SHP77 (cell line): ENCODE data around the gene HSD11B1L.
"Not testable (repeated sequence)": the region's sequence is repeated elsewhere in the genome, so short reads cannot be mapped to it uniquely, and the experiment has no call there.

Experiments
- DNase-seq, 2 experiments: peaks; one replicate each; lab custom pipeline; 2025; lab: John Stamatoyannopoulos, UW

Gene HSD11B1L

DNA sequence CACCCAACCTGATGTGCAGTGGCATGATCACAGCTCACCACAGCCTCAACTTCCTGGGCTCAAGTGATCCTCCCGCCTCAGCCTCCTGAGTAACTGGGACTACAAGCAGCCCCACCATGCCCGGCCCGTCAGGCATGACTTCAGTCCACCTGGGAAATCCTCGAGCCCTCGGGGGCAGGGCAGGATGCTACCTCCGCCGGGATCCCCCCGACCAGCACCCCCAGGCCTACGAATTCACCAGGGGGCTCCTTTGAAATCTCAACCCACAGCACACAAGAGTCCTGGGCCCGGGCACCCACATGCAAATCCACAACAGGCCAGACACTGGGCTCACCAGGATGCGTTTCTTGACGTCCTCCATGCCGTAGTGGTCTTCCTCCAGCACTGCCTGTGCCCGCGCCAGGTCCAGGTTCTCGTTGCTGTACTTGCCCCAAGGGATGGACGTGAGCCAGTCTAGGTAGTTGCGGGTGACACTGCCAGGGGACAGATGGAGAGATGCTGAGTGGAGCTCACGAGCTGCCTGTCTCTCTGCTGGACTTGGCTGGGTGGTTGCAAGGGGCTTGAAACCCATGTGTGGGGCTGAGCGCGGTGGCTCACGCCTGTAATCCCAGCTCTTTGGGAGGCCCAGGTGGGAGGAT is 19.7 kb downstream of the HSD11B1L start:
- no peak for DNase-seq

GRCh38 chr19:5702053-5702410 is 21.2 kb downstream of the HSD11B1L start:
- not testable (repeated sequence) for DNase-seq

GRCh38 chr19:5703819-5704818 is 23.3 kb downstream of the HSD11B1L start:
- no peak for DNase-seq

GRCh38 chr19:5705552-5705951 is 24.7 kb downstream of the HSD11B1L start:
- no peak for DNase-seq

- DNase-seq, result no peak
These were observed 26.2 kb downstream of the HSD11B1L start for GRCh38 chr19:5706876-5707573.

DNA sequence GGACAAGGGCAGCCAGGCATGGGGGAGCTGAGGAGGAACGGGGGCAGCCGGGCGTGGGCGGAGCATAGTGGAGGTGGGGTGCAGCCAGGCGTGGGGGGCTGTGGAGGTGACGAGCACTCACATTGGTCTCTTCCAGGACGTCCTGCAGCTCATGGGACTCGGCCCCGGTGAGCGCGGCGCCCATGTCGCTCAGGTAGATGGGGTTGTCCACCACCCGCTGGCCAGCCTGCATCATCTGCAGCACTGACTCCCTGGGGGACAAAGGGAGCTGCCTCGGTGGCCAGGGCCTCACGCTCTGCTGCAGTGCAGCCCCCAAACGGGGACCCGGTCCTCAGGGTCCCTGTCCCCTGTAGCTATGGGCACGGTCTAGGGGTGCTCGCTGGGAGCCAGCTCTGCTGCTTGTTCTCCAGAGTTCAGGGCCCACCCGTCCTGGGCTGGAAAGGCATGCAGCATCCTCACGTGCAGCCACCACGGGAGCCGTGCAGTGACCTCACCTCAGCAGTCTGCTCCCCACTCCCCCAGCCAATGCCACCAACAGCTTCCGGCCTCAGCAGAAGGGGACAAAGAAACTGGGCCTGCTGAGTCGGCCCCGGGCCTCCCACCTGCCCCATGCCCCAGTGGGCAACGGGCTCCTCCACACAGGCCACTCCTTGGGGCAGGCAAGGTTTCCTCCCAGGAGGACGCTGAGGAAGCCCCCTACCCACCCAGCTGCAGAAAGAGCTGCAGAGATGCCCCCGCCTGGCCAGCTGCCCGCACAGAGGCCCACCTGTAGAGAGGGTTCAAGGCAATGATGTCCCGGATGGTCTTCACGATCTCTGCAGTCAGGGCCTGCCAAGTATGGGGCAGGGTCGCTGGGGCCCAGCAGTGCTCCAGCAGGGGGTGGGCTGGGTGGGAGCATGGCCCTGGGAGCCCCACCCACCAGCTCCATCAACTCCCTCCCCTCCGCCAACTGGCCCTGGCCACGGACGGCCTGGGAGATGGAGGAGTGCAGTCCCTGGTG is 27.0 kb downstream of the HSD11B1L start:
- DNase-seq, result no peak

DNA sequence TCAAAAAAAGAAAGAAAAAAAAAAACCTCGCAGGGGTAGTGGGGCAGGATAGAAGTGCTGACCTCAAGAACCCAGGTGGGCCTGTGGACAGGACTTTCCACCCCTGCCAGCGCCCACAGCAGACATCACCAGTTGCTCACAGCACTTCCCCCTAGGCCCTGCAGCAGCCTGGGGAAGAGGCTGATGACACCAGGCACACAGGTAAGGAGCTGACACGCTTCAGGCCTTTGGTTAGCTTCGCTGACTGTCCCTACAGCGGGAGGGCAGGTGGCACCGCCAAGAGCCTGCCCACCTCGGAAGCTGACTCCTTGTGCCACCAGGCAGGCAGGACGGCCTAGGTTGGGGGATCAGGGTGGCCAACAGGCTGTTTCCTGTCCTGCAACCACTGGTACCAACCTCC is 30.2 kb downstream of the HSD11B1L start:
- DNase-seq, result no peak

- no peak for DNase-seq
These were observed 30.9 kb downstream of the HSD11B1L start for GRCh38 chr19:5711713-5712161.

DNA sequence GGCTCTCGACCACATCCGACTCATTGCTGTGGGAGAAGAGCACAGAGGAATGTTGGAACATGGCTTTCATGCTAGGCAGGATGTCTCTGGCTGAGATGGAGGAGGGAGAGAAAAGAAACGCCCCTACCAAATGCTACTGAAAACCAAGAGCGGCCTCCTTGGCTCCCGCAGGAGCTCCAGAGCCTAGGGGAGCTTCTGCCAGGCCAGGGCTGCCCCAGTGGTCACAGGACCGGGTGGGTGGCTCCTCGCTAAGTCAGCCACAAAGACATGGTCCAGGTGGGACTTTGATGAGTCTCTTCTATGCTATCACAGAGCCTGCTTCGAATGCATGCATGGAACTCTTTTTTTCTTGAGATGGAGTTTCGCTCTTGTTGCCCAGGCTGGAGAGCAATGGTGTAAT is 32.4 kb downstream of the HSD11B1L start:
- no peak for DNase-seq

DNA sequence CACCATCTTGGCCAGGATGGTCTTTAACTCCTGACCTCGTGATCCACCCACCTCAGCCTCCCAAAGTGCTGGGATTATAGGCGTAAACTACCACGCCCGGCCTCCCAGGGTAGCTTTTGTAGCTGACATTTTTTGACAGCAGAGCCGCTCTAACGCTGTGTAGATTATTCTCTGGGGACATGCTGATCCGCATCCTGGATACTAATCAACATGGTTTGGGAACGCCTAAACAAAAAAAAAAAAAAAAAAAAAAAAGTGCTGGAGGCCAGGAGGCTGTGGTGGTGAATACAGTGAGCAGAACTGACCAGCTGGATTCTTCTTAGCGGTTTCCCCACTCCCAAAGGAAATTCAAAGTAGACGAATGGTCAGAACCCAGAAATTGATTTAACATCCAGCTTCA is 34.0 kb downstream of the HSD11B1L start:
- DNase-seq, result no peak

DNA sequence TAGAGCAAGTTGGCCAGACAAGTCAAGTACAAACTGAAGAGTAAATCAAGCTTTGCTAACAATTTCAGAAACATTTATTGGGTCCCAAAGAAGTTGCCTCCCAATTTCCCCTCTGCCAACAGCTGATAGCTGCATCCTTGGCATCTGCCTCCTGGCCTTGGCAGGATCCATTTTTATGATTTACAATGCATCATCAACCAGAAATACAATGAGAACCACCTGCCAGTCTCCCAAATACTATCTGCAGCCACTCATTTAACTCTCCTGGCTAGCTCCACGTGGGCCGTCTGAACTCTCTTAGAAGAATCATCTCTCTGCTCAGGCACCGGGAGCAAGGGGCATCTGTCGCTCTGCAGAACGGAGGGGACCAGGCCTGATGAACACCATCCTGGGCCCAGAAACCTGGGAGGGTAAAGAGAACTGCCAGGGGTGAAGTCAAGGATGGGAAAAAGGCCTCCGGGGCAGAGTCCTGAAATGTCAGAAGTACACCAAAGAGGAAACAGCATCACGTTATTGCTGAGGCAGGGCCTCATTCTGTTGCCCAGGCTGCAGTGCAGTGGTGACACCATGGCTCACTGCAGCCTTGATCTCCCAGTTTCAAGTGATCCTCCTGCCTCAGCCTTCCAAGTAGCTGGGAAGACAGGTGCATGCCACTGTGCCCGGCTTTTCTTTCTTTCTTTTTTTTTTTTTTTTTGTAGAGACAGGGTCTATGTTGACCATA is 36.5 kb downstream of the HSD11B1L start:
- DNase-seq, result no peak

DNA sequence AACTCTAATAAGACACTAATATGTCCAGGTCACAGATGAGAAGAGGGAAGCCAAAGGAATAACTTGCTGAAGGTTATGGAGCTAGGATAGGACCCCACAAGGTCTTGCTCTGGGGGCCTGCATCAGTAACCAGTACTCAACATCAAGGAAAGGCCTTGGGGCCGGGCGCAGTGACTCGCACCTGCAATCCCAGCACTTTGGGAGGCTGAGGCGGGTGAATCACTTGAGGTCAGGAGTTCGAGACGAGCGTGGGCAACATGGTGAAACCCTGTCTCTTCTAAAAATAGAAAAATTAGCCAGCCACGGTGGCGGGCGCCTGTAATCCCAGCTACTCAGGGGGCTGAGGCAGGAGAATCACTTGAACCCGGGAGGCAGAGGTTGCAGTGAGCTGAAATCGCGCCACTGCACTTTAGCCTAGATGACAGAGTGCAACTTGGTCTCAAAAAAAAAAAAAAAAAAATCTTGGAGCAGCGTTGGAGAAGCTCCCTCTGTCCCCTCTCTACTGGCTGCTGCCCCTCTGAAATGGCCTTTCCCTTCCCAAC is 37.3 kb downstream of the HSD11B1L start:
- no peak for DNase-seq

DNA sequence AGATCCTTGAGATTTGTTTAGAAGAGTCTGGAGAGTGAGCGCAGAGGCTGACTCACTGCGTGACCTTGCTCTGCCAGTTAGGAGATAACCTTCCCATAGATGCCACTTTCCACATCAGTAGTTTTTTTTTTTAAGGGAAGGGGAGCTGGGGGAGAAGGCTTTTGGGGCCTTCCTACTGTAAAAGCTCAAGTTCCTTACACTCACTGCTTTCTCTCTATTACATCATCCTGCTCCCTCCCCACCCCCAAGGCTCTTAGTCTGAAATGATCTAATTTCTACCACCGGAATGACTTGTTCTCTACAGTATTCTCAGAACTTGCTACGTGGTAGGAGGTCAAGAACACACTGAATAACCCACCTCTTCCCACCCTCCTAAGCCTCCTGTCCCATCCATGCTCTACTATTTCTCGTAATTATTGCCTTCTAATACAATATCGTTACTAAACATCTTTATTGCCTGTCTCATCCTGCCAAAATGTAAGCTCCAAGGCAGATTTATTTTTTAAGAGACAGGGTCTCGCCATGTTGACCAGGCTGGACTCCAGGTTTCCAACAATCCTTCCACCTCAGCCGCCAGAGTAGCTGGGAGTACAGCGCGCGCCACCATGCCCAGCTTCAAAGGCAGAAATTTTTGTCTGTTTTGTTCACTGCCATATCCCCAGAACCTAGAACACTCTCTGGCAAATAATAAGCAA is 37.9 kb downstream of the HSD11B1L start:
- no peak for DNase-seq

GRCh38 chr19:5719274-5719960 is 38.6 kb downstream of the HSD11B1L start:
- peak in 1 of 2 experiments; percentile 11 for DNase-seq

- peak; percentile 96 to 97 for DNase-seq
These were observed 39.3 kb downstream of the HSD11B1L start, which contains the start of the genes CATSPERD and LONP1 for GRCh38 chr19:5719961-5720790. TSS of gene CATSPERD (plus strand) at chr19:5720637. CDS start at chr19:5720738, 101 bp downstream. TSS of gene LONP1 (minus strand) at chr19:5720146. CDS start at chr19:5720132, 14 bp downstream.

- no peak for DNase-seq
These were observed 46.7 kb downstream of the HSD11B1L start for GRCh38 chr19:5727453-5728050.

GRCh38 chr19:5733172-5733571 is 52.3 kb downstream of the HSD11B1L start:
- DNase-seq, result not testable (repeated sequence)
